ENCODE measurements around the gene IL1RAPL2.
"Not testable (repeated sequence)": the region's sequence is repeated elsewhere in the genome, so short reads cannot be mapped to it uniquely, and the experiment has no call there.

Gene IL1RAPL2

GRCh38 chrX:104670051-104670450 lies 104.1 kb downstream of the IL1RAPL2 start:
- no peak for DNase-seq (ENCODE audit: low read depth, low spot score)

- not testable (repeated sequence) for DNase-seq (ENCODE audit: low read depth, low spot score)
Measured at GRCh38 chrX:104677517-104677916, 111.5 kb downstream of the IL1RAPL2 start.

DNA sequence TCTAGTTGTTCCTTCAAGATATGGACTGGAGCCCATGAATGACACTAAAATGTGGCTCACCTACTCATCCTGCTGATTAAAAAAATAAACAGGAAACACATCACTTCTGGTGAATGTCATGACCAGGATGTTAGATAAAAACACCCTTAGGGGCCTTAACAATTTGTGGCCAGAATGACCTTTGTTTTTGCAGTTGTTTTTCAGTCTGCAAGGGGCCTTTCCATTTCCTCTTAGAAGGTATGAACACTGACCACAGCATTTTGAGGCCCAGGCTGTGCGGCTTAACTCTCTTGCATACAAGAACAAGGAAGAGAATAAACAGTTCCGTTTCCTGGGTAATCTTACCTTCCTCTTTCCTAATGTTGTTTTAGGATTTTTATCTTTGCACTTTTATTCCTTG lies 113.2 kb downstream of the IL1RAPL2 start:
- no peak for DNase-seq (ENCODE audit: low read depth, low spot score)

GRCh38 chrX:104681214-104681613 lies 115.2 kb downstream of the IL1RAPL2 start:
- DNase-seq (ENCODE audit: low read depth, low spot score): no peak

GRCh38 chrX:104684077-104684476 lies 118.1 kb downstream of the IL1RAPL2 start:
- DNase-seq (ENCODE audit: low read depth, low spot score): no peak

DNA sequence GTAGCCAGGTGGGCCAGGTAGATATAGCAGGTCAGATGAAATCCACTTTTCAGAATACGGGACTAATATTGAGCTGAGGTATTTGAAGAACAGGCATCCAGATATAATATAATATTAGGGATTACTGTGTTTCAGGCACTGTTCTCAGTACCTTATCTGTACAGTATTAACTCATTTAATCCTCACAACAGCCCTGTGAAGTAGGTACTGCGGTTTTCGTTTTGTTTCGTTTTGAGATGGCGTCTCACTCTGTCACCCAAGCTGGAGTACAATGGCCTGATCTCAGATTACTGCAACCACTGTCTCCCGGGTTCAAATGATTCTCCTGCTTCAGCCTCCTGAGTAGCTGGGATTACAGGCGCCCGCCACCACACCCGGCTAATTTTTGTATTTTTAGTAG lies 129.6 kb downstream of the IL1RAPL2 start:
- DNase-seq (ENCODE audit: low read depth, low spot score): no peak

GRCh38 chrX:104696667-104697066 lies 130.7 kb downstream of the IL1RAPL2 start:
- no peak for DNase-seq (ENCODE audit: low read depth, low spot score)

- no peak for DNase-seq (ENCODE audit: low read depth, low spot score)
Measured at GRCh38 chrX:104697294-104697693, 131.3 kb downstream of the IL1RAPL2 start.

GRCh38 chrX:104707042-104707441 lies 141.0 kb downstream of the IL1RAPL2 start:
- no peak for DNase-seq (ENCODE audit: low read depth, low spot score)

GRCh38 chrX:104707572-104707971 lies 141.6 kb downstream of the IL1RAPL2 start:
- no peak for DNase-seq (ENCODE audit: low read depth, low spot score)

- no peak for DNase-seq (ENCODE audit: low read depth, low spot score)
Measured at GRCh38 chrX:104712515-104712914, 146.5 kb downstream of the IL1RAPL2 start.

GRCh38 chrX:104721854-104722253 lies 155.9 kb downstream of the IL1RAPL2 start:
- no peak for DNase-seq (ENCODE audit: low read depth, low spot score)

- no peak for DNase-seq (ENCODE audit: low read depth, low spot score)
Measured at GRCh38 chrX:104728456-104728855, 162.5 kb downstream of the IL1RAPL2 start.

DNA sequence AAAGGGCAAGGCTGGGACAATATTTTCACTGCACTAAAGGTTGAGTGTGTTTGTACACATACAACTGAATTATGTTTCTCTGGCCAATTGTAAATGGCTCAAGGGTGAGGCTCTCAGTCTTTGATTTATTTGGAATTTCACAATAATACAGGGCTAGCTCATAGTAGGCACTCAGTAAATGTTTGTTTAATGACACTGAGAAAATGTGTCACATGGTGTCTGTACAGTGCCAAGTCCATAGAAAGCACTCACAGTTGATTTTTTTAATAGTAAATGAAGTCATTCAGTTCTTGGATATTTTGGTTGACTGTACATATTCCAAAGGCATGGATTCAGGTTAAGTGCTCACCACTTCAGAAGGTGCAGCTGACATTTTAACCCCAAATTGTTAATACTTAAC lies 176.4 kb downstream of the IL1RAPL2 start:
- DNase-seq (ENCODE audit: low read depth, low spot score): no peak

- DNase-seq (ENCODE audit: low read depth, low spot score): no peak
Measured at GRCh38 chrX:104745152-104745551, 179.2 kb downstream of the IL1RAPL2 start.

GRCh38 chrX:104749951-104750610 lies 184.1 kb downstream of the IL1RAPL2 start:
- DNase-seq (ENCODE audit: low read depth, low spot score): no peak

DNA sequence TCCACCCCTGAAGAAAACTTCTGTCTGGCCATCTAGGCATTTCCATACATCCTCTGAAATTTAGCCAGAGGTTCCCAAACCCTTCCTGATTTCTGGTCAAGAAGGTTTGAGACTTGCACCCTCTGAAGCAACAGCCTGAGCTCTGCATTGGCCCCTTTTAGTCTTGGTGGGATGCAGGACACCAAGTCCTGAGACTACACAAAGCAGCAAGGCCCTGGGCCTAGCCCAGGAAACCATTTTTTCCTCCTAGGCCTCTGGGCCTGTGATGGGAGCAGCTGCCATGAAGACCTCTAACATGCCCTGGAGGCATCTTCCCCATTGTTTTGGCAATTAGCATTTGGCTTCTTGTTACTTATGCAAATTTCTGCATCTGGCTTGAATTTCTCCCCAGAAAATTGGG lies 196.6 kb downstream of the IL1RAPL2 start:
- no peak for DNase-seq (ENCODE audit: low read depth, low spot score)

DNA sequence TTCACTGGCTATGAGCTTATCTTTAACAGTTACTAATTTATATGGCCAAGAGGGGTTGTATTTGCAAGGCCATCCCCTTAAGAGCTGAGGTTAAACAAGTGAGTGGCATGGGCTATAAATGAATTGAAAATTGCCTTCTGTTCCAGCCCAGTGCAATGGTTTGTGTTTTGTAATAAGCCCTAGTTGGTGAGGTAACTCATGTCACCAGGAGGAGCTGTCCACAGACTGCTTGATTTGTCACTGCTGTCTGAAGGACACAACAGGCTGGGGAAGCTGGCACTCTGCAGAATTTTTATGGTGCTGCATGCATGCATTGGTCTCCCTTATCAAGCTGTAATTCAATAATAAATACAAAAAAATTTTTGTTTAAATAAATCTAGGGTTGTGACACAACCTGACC lies 223.8 kb downstream of the IL1RAPL2 start:
- DNase-seq (ENCODE audit: low read depth, low spot score): no peak

DNA sequence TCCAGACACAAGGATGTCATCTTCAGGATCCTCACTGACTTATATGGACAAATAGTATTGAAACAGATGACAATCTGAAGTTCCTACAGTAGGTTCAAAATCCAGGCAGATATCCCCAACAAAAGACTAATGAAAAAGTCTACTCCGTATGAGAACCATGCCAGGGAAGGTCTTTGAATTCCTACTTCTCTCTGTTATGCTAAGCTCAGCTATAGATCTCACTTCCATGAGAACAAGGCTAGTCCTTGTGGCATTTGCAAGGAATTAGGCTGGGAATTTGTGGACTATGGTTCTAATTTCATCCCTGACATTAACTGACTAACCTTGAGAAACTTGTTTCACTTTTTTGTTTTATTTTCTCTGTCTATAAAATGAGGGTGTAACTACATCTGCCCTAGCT lies 229.8 kb downstream of the IL1RAPL2 start:
- DNase-seq (ENCODE audit: low read depth, low spot score): no peak

DNA sequence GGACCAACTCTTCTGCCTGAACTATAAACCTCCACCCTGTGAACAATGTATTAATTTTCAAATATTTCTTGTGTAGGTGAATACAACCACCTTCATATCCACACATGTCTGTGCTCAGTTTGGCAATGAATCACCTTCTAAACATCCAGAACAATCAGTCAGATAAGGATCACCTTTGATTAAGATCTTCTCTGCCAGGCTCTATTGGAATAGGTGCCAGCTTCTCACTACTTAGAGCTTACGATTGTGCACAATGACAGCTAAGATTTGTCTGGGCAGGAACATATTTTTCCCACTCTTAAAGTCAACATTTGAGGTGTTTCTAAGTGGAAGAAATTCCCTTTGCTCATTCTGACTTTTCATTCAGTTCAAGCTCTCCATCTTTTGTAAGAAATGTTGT lies 237.2 kb downstream of the IL1RAPL2 start:
- DNase-seq (ENCODE audit: low read depth, low spot score): no peak

GRCh38 chrX:104806346-104806745 lies 240.3 kb downstream of the IL1RAPL2 start:
- no peak for DNase-seq (ENCODE audit: low read depth, low spot score)

- DNase-seq (ENCODE audit: low read depth, low spot score): no peak
Measured at GRCh38 chrX:104833401-104833800, 267.4 kb downstream of the IL1RAPL2 start.

DNA sequence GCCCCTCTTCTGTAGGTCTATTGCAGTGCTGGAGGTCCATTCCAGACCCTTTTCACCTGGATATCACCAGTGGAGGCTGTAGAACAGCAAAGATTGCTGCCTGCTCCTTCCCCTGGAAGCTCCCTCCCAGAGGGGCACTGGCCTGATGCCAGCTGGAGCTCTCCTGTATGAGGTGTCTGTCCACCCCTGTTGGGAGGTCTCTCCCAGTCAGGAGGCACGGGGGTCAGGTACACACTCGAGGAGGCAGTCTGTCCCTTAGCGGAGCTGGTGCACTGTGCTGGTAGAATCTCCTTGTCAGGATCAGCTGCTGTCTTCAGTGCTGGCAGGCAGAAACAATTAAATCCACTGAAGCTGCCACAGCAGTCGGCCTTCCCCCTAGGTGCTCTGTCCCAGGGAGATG lies 276.6 kb downstream of the IL1RAPL2 start:
- DNase-seq (ENCODE audit: low read depth, low spot score): no peak

DNA sequence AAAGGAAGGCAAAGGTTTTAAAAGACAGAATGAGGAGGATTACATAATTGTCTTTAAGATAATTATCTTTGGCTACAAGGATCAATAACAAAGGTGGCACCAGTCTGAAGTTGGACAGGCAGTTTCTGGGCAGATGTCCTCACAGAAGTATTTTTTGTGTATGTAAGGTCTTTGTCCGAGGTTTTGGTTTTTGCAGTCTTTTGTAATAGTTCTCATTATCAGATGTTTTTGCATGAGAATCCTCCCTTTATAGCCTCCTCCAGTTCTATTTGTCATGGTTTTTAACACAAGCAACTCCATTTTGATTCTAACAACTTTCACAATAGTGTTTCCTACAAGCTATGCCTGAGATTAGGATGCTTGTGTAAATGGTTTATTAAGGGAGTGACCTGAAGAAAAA lies 286.2 kb downstream of the IL1RAPL2 start:
- no peak for DNase-seq (ENCODE audit: low read depth, low spot score)

Data from brain pericyte (primary cell).